Retinal pigment epithelial cell (primary cell): ENCODE results near the gene SPATA46.

Experiments
- DNase-seq: peaks from one replicate; pipeline ENCODE4 v3.0.0-alpha.2; 2010; ENCODE audit warnings: low read depth
- H3K4me3 ChIP-seq: 2 replicates; pipeline ENCODE4 v1.5.1; 2011; ENCODE audit warnings: mild to moderate bottlenecking, low read length, control low read depth, moderate library complexity
- CTCF ChIP-seq: conservative IDR thresholded peaks from 2 replicates; pipeline ENCODE4 v1.5.1; 2011; ENCODE audit warnings: low read depth, low read length, control low read depth, inconsistent platforms

SPATA46 gene

GRCh38 chr1:162400790-162401355 lies 24.2 kb upstream of the SPATA46 start:
- H3K4me3 ChIP-seq, result no peak overlapping the region
- no peak for DNase-seq
- TF ChIP-seq CTCF, result no peak

- H3K4me3 ChIP-seq, result no peak overlapping the region
- no peak for TF ChIP-seq CTCF
- no peak for DNase-seq
Observed at GRCh38 chr1:162398999-162399580, 22.4 kb upstream of the SPATA46 start.

GRCh38 chr1:162397943-162398560 lies 21.4 kb upstream of the SPATA46 start:
- no peak for TF ChIP-seq CTCF
- no peak for DNase-seq

GRCh38 chr1:162397039-162397448 lies 20.4 kb upstream of the SPATA46 start:
- TF ChIP-seq CTCF, result no peak
- no peak for DNase-seq
- H3K4me3 ChIP-seq, result no peak overlapping the region

More at GRCh38 chr1:162397943-162398560, 21.4 kb upstream of the SPATA46 start:
- H3K4me3 ChIP-seq, result no peak overlapping the region

GRCh38 chr1:162396201-162396906 lies 19.7 kb upstream of the SPATA46 start:
- DNase-seq, result no peak
- no peak overlapping the region for H3K4me3 ChIP-seq
- TF ChIP-seq CTCF, result no peak

GRCh38 chr1:162391790-162392563 lies 15.3 kb upstream of the SPATA46 start:
- DNase-seq, result peak; percentile 73
- no peak overlapping the region for H3K4me3 ChIP-seq
- TF ChIP-seq CTCF, result peak; percentile 86
